T-cell (primary cell): Measurements from ENCODE around the gene ZNF200. TPM values are rescaled to one million over a fixed set of nuclear protein-coding genes. Genes with fewer than 3 reads are reported as not detected.

ENCODE experiments used
- ATAC-seq, 4 experiments: fragments of 200-7000 bp in 3 of 4; fragments of 150-1000 bp in 1 of 4; cut with Tn5 transposase; replicated peaks in 1 of 4; 1 replicate in 3 of 4; 2 replicates in 1 of 4; pipeline ENCODE4 v1.10.0; 2021; ENCODE audit warnings: moderate library complexity in 3 of 4, mild to moderate bottlenecking in 2 of 4, moderate number of reproducible peaks in 1 of 4
- CTCF ChIA-PET, 2 donors: fragments of 300-600 bp; sonication (Branson Sonifier 250); formaldehyde crosslinking; loops; one replicate each; lab custom pipeline; 2022; ENCODE audit warnings: antibody characterized with exemption in 2 of 2; lab: Charles Lee
- POLR2A ChIA-PET, 2 donors: fragments of 300-600 bp; sonication (Branson Sonifier 250); formaldehyde crosslinking; loops; one replicate each; lab custom pipeline; 2022; ENCODE audit warnings: antibody characterized with exemption in 2 of 2; lab: Charles Lee
- DNase-seq, 35 experiments: peaks; one replicate each; pipeline versions ENCODE4 v3.0.0 to v3.0.0-alpha.2; 2013 to 2023
- H3K27ac ChIP-seq: one replicate; pipeline ENCODE4 v1.5.1; 2013; ENCODE audit warnings: low read length
- H3K27me3 ChIP-seq, 2 experiments: replicated peaks in 1 of 2; 1 replicate in 1 of 2; 2 replicates in 1 of 2; pipeline versions ENCODE4 v1.6.1 to v1.7.0; 2013; ENCODE audit warnings: low read length in 1 of 2, mixed read lengths in 1 of 2; ENCODE audit not compliant: control insufficient read depth in 2 of 2, insufficient read depth in 2 of 2; ENCODE audit errors: extremely low read depth in 1 of 2
- H3K36me3 ChIP-seq, 2 donors: 1 replicate in 1 of 2; 2 replicates in 1 of 2; pipeline versions ENCODE4 v1.6.1 to v1.7.0; 2013; ENCODE audit warnings: low read length in 1 of 2; ENCODE audit not compliant: control insufficient read depth in 2 of 2, insufficient read depth in 1 of 2; ENCODE audit errors: extremely low read depth in 1 of 2
- H3K4me1 ChIP-seq, 2 experiments: 1 replicate in 1 of 2; 2 replicates in 1 of 2; pipeline versions ENCODE4 v1.6.1 to v1.7.0; 2013; ENCODE audit warnings: low read length in 2 of 2, mixed read lengths in 1 of 2; ENCODE audit not compliant: insufficient read depth in 2 of 2, control insufficient read depth in 1 of 2; ENCODE audit errors: extremely low read depth in 1 of 2
- H3K4me3 ChIP-seq, 2 donors: 1 replicate in 1 of 2; 2 replicates in 1 of 2; pipeline versions ENCODE4 v1.5.1 to v1.7.0; 2013; ENCODE audit warnings: mild to moderate bottlenecking in 2 of 2, low read length in 1 of 2, moderate library complexity in 1 of 2; ENCODE audit not compliant: control insufficient read depth in 1 of 2; ENCODE audit errors: extremely low read depth in 1 of 2
- H3K9me3 ChIP-seq: 2 replicates; pipeline ENCODE4 v1.7.0; 2013
- H3K27ac Mint-ChIP-seq, 2 donors: one replicate each; pipeline ENCODE4 v1.8.0; 2020 to 2021; ENCODE audit warnings: mild to moderate bottlenecking in 2 of 2, mixed read lengths in 2 of 2
- H3K27me3 Mint-ChIP-seq, 2 donors: one replicate each; pipeline ENCODE4 v1.8.0; 2021 to 2022; ENCODE audit warnings: mixed read lengths in 2 of 2
- H3K36me3 Mint-ChIP-seq: one replicate; pipeline ENCODE4 v1.8.0; 2021; ENCODE audit warnings: mixed read lengths
- H3K4me1 Mint-ChIP-seq, 3 donors: one replicate each; pipeline ENCODE4 v1.8.0; 2020 to 2022; ENCODE audit warnings: mixed read lengths in 3 of 3, mild to moderate bottlenecking in 1 of 3
- H3K4me3 Mint-ChIP-seq, 3 donors: one replicate each; pipeline ENCODE4 v1.8.0; 2020 to 2022; ENCODE audit warnings: mild to moderate bottlenecking in 3 of 3, mixed read lengths in 3 of 3, moderate library complexity in 3 of 3
- H3K9me3 Mint-ChIP-seq, 3 donors: one replicate each; pipeline ENCODE4 v1.8.0; 2020 to 2022; ENCODE audit warnings: mixed read lengths in 3 of 3
- WGBS: methylation state at CpG from one replicate; pipeline ENCODE4 v1.1.5; 2013; ENCODE audit warnings: missing lambda C conversion rate; ENCODE audit not compliant: insufficient coverage; 5-methylcytosine and 5-hydroxymethylcytosine counted together
- total RNA-seq, 35 experiments: library from RNA in 6 of 35; stranded (reverse) in 6 of 35; fragments of 120-200 nt in 1 of 35; gene quantifications; one replicate each; pipeline versions ENCODE4 v1.2.1 to v1.2.4 and lab custom pipeline; 2013 to 2026

ZNF200 gene
- total RNA-seq, 5 donors from 2014 or later (not counting 1 experiment from before 2014, with no cell fraction given), result 7.6 to 21.3 (median 20.1) TPM

- DNase-seq, result no peak
- no peak for ATAC-seq
- Histone ChIP-seq H3K4me3 (no peak overlapping the region), H3K27me3 (peaks cover 19 to 90% of the 10 kb centered on the region in 2 experiments), H3K9me3 (no peaks in the 10 kb centered on the region), H3K4me1 (peaks cover 11 to 40% of the 10 kb centered on the region in 2 experiments), H3K36me3 (no peaks in the 10 kb centered on the region), H3K27ac (no peak overlapping the region)
- Mint-ChIP-seq H3K9me3 (no peaks in the 10 kb centered on the region), H3K27me3 (peaks cover 41 to 81% of the 10 kb centered on the region in 2 donors), H3K4me1 (peaks cover 25 to 38% (median 32%) of the 10 kb centered on the region in 3 donors), H3K36me3 (no peaks in the 10 kb centered on the region), H3K4me3 (no peak overlapping the region), H3K27ac (no peak overlapping the region)
- WGBS, result 77% methylated on average over 40 of the region's 49 CpGs
- POLR2A ChIA-PET, result no interaction called here
- CTCF ChIA-PET, result no interaction called here
Observed at GRCh38 chr16:3193221-3194212, 41.4 kb downstream of the ZNF200 start.

DNA sequence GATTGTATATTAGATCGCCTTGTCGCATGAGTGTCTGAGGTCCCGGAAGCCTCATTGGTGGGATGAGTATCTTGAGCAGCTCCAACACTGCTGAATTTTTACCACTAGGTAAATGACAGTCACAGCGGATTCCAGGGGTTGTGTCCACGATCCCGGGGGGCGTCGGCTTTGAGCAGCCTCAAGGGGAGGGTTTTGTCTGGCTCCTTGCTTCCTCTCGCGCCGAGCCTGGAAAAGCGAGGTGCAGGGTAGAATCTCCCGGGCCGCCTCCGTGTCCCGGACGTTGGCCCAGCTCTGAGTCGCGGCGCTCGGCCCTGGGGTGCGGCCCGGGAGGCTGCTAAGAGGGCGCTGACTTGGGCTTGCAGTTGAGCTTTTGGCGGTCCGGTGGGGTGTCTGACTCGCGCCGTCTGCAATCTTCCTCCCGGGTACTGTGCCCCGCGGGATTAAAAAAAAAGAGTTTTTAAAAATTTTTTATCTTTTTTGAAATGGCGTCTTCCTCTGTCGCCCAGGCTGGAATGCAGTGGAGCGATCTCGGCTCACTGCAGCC, 42.4 kb downstream of the ZNF200 start:
- peaks cover 19 to 94% of the 10 kb centered on the region in 2 experiments for H3K27me3 ChIP-seq
- no peak overlapping the region for H3K27ac ChIP-seq
- peaks cover 34 to 48% (median 40%) of the 10 kb centered on the region in 3 donors for H3K4me1 Mint-ChIP-seq
- peaks cover 15 to 49% of the 10 kb centered on the region in 2 experiments for H3K4me1 ChIP-seq
- no peak overlapping the region for H3K27ac Mint-ChIP-seq
- no peak for ATAC-seq
- 51% methylated on average over 26 of the region's 36 CpGs for WGBS
- no peak for DNase-seq
- POLR2A ChIA-PET, result no interaction called here
- no peaks in the 10 kb centered on the region for H3K36me3 ChIP-seq
- H3K9me3 ChIP-seq, result no peaks in the 10 kb centered on the region
- H3K4me3 ChIP-seq, result peak overlapping the region in 1 of 2 donors; percentile 21
- no peaks in the 10 kb centered on the region for H3K9me3 Mint-ChIP-seq
- no peak overlapping the region for H3K4me3 Mint-ChIP-seq
- H3K36me3 Mint-ChIP-seq, result no peaks in the 10 kb centered on the region
- CTCF ChIA-PET, result no interaction called here
- peaks cover 49 to 84% of the 10 kb centered on the region in 2 donors for H3K27me3 Mint-ChIP-seq

GRCh38 chr16:3190949-3191353, 44.0 kb downstream of the ZNF200 start:
- Mint-ChIP-seq H3K27me3 (peaks cover 58 to 91% of the 10 kb centered on the region in 2 donors), H3K9me3 (no peaks in the 10 kb centered on the region), H3K4me1 (peaks cover 37 to 55% (median 45%) of the 10 kb centered on the region in 3 donors), H3K27ac (peak overlapping the region in 1 of 2 donors; percentile 45), H3K36me3 (no peaks in the 10 kb centered on the region), H3K4me3 (peak overlapping the region; percentile 17 to 80 (median 60))
- ChIA-PET CTCF (interaction anchor here in 1 of 2 donors (0.5 kb wide), 1 partner anchor 272 kb away, joined by 3 read pairs; no protein-coding TSS in a partner anchor), POLR2A (no interaction called here)
- H3K9me3 ChIP-seq, result no peaks in the 10 kb centered on the region
- peak overlapping the region; percentile 30 to 36 for H3K4me3 ChIP-seq
- peaks cover 15 to 49% of the 10 kb centered on the region in 2 experiments for H3K4me1 ChIP-seq
- H3K27ac ChIP-seq, result no peak overlapping the region
- no peaks in the 10 kb centered on the region for H3K36me3 ChIP-seq
- 19% methylated on average over 11 of the region's 16 CpGs for WGBS
- ATAC-seq (peak in 2 of 4 experiments; percentile 46 to 60), DNase-seq (peak in 6 of 35 experiments; percentile 17 to 54 (median 30))
- H3K27me3 ChIP-seq, result peaks cover 26 to 91% of the 10 kb centered on the region in 2 experiments

DNA sequence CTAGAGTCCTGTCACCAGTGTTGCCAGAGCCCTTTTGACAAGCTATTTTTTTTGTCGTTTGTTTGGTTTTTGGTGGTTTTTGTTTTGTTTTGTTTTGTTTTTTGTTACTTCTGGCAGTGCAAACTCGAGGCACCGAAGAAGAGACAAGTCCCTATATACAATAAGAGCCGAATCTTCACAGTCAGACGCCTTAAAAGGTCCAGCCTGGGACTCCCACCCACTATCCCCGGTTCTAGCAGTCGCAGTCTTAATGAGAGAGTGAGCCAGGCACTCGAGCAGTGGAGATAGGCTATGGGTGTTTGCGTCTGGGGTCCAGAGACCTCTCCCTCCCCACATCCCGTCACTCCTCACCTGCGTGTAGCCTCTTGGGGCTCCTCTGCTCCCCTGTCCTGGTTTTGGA, 45.1 kb downstream of the ZNF200 start:
- Mint-ChIP-seq H3K4me1 (peaks cover 37 to 55% (median 45%) of the 10 kb centered on the region in 3 donors), H3K27ac (peak overlapping the region in 1 of 2 donors; percentile 61), H3K9me3 (no peaks in the 10 kb centered on the region), H3K36me3 (no peaks in the 10 kb centered on the region), H3K4me3 (peak overlapping the region; percentile 64 to 80 (median 67)), H3K27me3 (peaks cover 57 to 86% of the 10 kb centered on the region in 2 donors)
- DNase-seq (no peak), ATAC-seq (no peak)
- 7% methylated on average over 2 of the region's 11 CpGs for WGBS
- Histone ChIP-seq H3K4me3 (peak overlapping the region in 1 of 2 donors; percentile 49), H3K27me3 (peaks cover 29 to 86% of the 10 kb centered on the region in 2 experiments), H3K9me3 (no peaks in the 10 kb centered on the region), H3K36me3 (no peaks in the 10 kb centered on the region), H3K4me1 (peaks cover 15 to 49% of the 10 kb centered on the region in 2 experiments), H3K27ac (no peak overlapping the region)
- CTCF ChIA-PET, result interaction anchor here in 1 of 2 donors (0.6 kb wide), 1 partner anchor 13 kb away, joined by 4 read pairs; no protein-coding TSS in a partner anchor
- POLR2A ChIA-PET, result interaction anchor here in 1 of 2 donors (0.6 kb wide), 1 partner anchor 64 kb away, joined by 3 read pairs; no protein-coding TSS in a partner anchor

- H3K4me3 ChIP-seq, result peak overlapping the region; percentile 41 to 49
- ChIA-PET CTCF (interaction anchor here in 1 of 2 donors (0.6 kb wide), 1 partner anchor 161 kb away, joined by 5 read pairs; no protein-coding TSS in a partner anchor), POLR2A (interaction anchor here (0.6 kb wide), 2 partner anchors 29 to 63 kb away, joined by 3 read pairs; no protein-coding TSS in a partner anchor)
- H3K36me3 ChIP-seq, result no peaks in the 10 kb centered on the region
- Mint-ChIP-seq H3K4me1 (peaks cover 39 to 56% (median 45%) of the 10 kb centered on the region in 3 donors), H3K27ac (peak overlapping the region in 1 of 2 donors; percentile 61), H3K27me3 (peaks cover 54 to 84% of the 10 kb centered on the region in 2 donors), H3K36me3 (peaks cover 2% of the 10 kb centered on the region), H3K4me3 (peak overlapping the region; percentile 62 to 80 (median 67)), H3K9me3 (peaks cover 0 to 2% (median 0%) of the 10 kb centered on the region in 3 donors)
- peaks cover 15 to 51% of the 10 kb centered on the region in 2 experiments for H3K4me1 ChIP-seq
- ATAC-seq, result peak; percentile 37 to 48 (median 42)
- WGBS, result 2% methylated on average over 53 of the region's 61 CpGs
- no peaks in the 10 kb centered on the region for H3K9me3 ChIP-seq
- peaks cover 25 to 86% of the 10 kb centered on the region in 2 experiments for H3K27me3 ChIP-seq
- no peak overlapping the region for H3K27ac ChIP-seq
- peak in 11 of 35 experiments; percentile 8 to 48 (median 23) for DNase-seq
Observed at GRCh38 chr16:3188925-3189825, 45.8 kb downstream of the ZNF200 start.
